GM18909 (cell line): ENCODE measurements around the gene VPS13D.
"Not testable (repeated sequence)": the region's sequence is repeated elsewhere in the genome, so short reads cannot be mapped to it uniquely, and the experiment has no call there.

Source experiments
- ATAC-seq: cut with Tn5 transposase; IDR thresholded peaks from one replicate; pipeline ENCODE4 v1.9.1; 2021; ENCODE audit warnings: mild to moderate bottlenecking; ENCODE audit not compliant: unreplicated experiment, poor library complexity

VPS13D gene

DNA sequence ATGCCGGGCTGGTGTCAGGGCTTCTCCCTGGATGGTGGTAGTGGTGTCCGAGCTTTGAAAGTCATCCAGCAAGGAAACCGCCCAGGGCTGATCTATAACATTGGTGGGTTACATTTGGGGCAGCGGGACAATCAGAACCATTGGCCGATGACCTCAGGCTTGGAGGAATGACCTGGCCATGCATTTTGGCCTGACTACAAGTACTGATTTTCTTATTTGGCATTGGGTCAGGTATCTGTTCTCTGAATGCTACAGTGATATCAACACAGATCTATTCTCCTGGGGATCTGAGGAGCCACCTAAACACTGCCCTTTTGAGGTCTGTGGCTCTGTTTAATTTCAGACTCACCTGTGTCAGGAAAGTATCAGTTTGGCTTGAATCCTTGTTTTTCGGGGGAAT lies 128.7 kb downstream of the VPS13D start:
- ATAC-seq: no peak

DNA sequence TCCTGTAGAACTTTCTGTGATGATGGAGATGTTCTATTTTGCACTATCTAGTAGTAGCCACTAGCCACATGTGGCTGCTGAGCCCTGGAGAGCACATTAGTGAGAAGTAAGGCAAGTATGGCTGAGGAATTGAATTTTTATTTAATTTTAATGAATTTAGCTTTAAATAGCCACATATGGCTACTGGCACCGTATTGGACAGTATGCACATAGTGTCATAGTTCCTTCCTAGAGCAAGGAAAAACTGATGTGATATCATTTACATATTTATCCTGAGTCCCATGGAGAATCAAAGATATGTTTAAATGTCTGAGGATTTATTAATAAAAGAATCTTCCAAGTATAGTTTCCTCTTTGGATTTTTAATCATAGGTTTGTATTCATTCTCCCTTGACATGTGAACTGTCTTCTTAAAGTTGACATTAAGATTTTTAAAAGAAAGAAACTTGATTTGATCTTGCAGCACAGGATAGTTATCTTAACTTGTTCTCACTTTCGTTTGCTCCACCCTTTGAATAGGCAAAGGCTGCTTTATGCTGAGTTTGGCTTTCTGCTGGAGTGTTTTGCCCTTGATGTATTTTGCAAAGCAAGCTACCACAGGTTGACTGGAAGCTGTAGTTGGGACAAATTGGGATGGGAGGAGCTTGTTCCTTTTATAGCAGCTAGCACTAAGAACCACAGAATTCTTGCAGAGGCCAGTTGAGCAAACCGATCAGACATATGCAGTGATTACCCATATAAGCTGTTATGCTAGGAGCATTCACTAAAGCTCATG lies 129.7 kb downstream of the VPS13D start:
- ATAC-seq: no peak

DNA sequence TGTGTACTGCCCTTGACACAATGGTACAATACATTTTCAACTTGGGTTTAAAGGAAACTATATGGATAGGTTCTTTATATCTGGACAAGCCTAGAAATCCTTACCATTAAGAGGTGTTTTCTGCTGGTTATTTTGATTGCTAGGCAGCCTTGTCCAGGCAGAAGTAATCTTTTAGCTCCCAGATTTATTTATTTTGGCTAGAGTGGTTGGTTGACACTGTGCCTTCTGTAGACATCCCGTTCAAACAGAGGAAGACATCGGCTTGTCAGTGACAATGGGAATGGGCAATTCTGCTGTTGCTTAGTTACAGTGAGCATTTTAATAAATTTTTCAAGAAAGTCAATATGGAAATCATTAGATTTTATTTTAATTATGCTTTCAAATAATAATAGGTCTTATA lies 138.8 kb downstream of the VPS13D start:
- no peak for ATAC-seq

DNA sequence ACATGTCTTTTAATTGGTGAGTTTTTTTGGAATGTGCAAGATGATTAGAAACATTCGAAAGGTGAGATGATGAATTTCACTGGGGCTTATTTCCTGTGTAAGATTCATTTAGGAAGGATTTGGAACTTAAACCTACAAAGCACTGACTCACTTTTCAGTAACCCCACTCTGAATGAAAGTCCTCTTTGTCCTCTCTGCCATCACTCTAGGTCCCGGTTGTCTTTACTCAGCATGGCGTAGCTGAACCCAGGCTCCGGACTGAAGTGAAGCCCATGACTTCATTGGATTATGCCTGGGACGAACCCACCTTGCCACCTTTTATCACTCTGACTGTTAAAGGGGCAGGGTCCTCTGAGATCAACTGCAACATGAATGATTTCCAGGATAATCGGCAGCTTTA lies 139.4 kb downstream of the VPS13D start:
- no peak for ATAC-seq

GRCh38 chr1:12370333-12370975 lies 140.6 kb downstream of the VPS13D start:
- no peak for ATAC-seq

DNA sequence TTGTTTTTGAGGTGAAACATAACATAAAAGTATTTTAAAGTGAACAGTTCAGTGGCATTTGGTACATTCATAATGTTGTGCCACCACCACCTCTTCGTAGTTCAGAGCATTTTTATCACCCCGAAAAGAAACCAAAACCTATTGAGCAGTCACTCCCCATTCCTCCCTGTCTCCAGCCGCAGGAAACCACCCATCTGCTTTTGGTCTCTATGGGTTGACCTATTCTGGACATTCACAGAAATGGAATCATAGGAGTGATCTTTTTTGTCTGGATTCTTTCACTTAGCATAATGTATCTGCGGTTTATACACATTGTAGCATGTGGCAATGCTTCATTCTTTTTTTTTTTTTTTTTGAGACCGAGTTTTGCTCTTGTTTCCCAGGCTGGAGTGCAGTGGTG lies 141.2 kb downstream of the VPS13D start:
- ATAC-seq: no peak

- no peak for ATAC-seq
Measured at GRCh38 chr1:12372180-12372579, 142.3 kb downstream of the VPS13D start.

GRCh38 chr1:12372761-12373160 lies 142.9 kb downstream of the VPS13D start:
- ATAC-seq: no peak

GRCh38 chr1:12375133-12375829 lies 145.5 kb downstream of the VPS13D start:
- no peak for ATAC-seq

DNA sequence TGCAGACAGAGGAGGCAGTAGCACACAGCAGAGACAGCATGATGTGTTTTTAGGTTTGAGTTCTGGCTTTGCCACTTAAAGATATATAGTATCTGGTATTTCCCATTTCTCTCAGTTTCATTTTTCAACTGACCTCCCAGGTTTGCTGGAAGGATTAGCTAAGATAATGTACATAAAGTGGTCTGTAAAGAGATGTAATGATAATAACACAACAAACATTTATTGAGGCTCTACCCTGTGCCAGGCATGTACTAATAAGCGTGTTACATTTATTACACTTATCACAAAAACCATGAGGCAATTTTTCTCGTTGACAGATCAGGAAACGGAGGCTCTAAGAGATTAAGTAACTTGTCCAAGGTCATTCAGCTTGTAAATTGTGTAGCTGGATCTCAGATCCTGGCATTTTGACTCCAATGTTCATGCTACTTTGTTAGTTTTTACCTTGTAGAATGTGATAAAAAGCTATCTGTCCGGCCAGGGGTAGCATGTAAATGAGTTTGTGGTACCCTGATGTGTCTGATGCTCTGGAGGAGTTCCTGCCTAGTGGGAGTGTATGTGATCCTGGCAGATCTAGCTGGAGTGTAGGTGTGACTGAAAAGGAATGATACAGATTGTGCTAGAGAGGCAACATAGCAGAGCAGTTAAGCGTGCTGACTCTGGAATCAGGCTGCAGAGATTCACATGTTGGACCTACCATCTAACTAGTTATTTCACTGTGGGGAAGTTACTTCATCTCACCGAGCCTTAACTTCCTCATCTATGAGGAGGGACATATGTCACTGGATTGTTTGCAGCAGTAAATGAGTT lies 146.6 kb downstream of the VPS13D start:
- ATAC-seq: no peak

DNA sequence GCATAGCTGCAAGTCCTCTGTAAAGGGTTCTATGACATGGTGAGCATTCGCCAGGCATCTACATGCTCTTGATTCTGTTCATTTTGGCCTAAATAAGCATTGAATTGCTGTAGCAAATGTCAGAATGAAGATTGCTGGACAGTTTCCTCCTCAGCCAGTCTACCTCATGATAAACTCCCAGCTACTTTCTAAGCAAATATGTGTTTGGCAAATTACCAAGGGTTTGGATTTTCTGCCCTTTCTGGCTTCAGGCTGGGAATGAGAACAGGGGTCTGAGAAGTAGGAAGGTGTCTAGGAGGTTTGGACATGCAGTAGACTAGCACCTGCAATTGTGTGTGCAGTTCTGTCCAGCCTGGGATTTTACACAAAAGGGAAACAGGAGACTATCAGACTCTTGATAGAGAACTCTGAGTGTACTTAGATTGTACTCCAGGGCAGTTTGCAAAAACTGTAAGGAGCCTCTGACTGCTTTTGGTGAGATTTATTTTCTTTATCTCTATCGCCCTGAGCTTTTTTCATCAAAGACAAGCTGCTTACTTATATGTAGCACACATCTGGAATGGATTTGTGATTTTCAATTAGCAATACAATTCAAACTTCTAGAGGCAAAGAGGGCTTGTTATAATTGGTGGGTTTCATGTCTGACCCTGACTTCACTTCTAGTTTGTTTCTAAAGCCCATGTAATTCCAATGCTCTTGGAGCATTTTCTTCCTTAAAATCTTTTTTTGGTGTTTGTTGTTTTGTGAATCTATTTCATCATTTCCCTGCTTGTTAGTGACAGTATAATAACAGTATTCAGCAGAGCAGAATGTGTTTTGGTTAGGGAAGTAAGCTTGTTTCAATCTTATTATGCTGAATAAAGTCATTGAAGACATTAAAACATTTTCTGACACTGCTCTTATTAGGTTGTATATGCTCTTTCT lies 150.8 kb downstream of the VPS13D start:
- ATAC-seq: no peak

GRCh38 chr1:12383001-12383400 lies 153.2 kb downstream of the VPS13D start:
- no peak for ATAC-seq

DNA sequence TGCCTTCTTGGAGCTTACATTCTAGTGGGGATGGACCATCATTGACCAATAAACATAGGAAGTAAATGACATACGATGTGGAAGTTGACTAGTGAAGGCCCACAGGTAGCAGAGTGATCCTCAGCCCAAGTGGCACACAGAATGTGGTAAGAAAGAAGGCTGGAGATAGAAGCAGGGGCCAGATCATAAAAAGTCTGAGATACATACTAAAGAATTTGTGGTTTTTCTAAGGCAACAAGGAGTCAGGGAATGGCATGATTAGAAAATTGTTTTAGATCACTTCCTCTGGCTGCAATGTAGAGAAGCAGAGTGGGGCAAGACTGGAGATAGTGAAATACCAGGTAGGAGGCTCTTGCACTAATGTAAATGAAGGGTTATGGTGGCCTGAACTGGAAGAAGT lies 154.0 kb downstream of the VPS13D start:
- ATAC-seq: no peak

DNA sequence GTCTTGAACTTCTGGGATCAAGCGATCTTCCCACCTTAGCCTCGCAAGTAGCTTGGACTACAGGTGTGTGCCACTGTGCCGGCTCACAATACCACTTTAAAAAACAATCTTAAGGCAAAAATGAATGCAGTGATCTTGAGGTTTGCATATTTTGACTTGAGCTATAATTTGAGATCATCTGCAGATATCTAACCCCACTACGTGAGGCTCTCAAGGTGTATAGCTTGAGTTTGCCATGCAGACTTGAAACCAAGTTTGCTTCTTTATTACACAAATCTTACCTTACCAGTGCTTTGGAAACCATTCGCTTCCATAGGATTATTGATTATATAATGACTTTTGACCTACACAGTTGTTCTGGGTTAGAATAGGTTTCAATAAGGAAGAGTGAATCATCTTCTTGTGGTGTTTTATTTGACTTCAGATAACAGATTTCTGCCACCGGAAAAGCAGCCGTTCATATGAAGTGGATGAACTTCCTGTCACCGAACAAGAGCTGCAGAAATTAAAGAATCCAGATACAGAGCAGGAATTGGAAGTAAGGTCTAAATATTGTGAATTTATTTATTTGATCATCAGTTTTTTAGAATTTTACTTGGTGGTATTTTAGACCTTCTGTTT lies 155.1 kb downstream of the VPS13D start:
- no peak for ATAC-seq

- ATAC-seq: no peak
Measured at GRCh38 chr1:12386130-12386529, 156.3 kb downstream of the VPS13D start.

DNA sequence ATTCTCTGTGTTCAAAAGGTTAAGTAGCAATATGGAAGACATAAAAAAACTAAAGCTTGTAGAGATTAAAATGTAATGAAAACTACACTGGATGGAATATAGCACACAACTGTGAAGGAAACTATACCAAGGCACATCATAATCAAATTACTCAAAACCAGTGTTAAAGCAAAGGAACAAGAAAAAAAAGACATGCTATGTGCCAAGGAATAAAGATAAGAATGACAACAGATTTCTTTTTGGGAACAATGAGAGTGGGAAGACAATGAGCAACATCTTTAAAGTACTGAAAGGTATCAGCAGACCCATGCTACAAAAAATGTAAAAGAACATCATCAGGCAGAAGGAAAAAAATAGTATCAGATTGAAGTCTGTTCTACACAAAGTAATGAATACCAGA lies 157.8 kb downstream of the VPS13D start:
- ATAC-seq: no peak

DNA sequence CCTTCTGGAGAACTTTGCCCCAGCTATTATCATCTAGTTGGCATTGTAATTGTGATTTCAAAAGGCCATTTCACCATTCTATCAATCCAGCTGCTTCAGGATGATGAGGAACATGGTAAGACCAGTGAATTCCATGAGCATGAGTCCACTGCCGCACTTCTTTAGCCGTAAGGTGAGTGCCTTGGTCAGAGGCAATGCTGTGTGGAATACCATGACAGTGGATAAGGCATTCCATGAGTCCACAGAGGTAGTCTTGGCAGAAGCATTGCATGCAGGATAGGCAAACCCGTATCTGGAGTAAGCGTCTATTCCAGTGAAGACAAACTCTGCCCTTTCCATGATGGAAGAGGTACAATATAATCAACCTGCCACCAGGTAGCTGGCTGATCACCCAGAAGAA lies 160.5 kb downstream of the VPS13D start:
- not testable (repeated sequence) for ATAC-seq

- no peak for ATAC-seq
Measured at GRCh38 chr1:12397462-12398450, 167.9 kb downstream of the VPS13D start.
